HG02798 (cell line): Measurements from ENCODE around the gene SH3BP5L.
"Not testable (repeated sequence)": the region's sequence is repeated elsewhere in the genome, so short reads cannot be mapped to it uniquely, and the experiment has no call there.

Experiments used
- ATAC-seq: cut with Tn5 transposase; IDR thresholded peaks from one replicate; pipeline ENCODE4 v1.9.1; 2021; ENCODE audit warnings: mild to moderate bottlenecking; ENCODE audit not compliant: unreplicated experiment, poor library complexity

Gene SH3BP5L

DNA sequence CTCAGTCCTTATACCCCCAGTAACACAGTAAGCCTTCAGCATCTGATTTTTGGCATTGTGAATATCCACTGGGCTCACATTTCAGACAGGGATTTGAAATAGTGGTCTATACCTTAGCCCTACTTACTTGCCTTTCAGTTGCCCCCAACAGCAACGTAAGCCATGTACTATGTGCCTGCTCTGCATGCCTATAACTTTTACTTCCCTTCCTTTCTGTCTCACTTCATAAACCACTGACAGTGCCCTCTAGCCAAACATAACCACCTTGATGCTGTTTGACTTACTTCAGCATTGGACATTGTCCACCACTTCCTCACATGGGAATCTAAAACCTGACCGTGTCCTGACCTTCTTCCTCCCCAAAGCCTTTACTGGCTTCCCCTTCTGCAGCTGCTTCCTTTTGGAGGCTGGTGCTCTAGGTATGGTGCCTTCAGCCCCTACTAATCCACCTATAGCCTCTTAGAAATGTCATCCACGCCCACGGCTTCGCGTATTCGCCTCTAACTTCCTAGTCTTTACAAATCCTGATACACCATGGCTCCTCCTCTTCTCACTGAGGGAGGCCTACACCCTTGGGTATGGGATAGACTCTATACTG, 8.7 kb upstream of the SH3BP5L start:
- no peak for ATAC-seq

- ATAC-seq, result no peak
Observed at GRCh38 chr1:248831842-248832241, 6.1 kb upstream of the SH3BP5L start.

- ATAC-seq, result not testable (repeated sequence)
Observed at GRCh38 chr1:248830718-248831017, 5.0 kb upstream of the SH3BP5L start.

DNA sequence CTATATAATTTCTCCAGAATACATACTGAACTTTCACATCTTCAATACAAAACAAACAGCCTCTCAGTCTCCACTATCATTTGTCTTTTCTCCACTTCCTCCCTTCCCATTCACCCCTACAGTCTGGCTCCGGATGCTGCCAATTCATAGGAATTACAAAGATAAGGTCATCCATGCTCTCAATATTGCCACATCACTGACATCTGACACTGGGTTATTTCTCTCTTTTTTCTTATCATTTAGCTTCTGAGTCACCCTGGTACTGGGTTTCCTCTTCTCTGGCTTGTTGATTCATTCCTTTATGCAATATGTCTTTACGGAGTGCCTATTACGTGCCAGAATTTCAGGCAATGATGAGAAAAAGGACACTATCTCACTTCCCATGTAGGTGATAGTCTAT, 3.1 kb upstream of the SH3BP5L start:
- ATAC-seq, result no peak

- peak; percentile 0 for ATAC-seq
Observed at GRCh38 chr1:248825573-248825908, 174 bp downstream of the SH3BP5L start.

- ATAC-seq, result no peak
Observed at GRCh38 chr1:248825136-248825535, 579 bp downstream of the SH3BP5L start.

DNA sequence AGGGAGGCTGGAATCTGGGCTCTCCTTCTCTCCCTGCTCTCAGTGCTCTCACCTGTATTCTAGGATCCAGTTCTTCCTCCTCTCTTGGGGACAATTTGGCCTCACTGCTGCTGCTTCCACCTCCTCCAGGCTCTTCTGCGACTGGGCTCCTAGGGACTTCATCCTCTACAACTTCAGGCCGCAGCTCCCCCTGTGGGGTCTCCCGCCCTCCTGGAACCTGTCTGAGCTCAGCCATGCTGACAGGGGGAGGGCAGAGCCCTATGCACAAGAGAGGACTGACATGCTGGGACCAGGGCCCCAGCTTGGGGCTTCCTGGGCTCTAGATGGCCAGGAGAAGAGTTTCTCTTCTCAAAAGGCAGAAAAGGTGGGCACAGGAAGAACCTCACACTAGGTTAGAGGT, 1.0 kb downstream of the SH3BP5L start:
- ATAC-seq, result no peak

- no peak for ATAC-seq
Observed at GRCh38 chr1:248824301-248824700, 1.4 kb downstream of the SH3BP5L start.

DNA sequence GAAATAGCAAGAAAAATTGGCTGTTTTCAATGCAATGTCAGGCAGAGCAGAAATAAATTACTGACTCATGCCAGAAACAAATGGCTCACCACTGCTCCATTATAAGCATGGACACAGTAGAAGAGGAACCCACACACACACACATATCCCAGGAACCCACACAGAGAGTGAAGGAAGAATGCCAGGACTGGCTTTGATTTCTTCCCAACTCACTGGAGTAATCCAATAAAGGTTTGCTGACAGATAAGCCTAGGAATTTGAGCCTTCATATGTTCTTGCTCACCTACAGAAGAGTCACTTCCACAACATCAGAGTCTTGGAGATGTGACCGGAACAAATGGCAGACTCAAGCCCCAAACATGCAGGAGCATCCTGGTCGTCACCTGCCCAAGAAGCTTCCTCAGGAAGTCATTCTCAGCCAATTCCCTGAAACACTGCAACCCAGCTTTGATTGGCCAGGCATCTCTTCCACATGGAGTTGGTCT, 2.2 kb downstream of the SH3BP5L start:
- ATAC-seq, result no peak

GRCh38 chr1:248822148-248823032, 3.3 kb downstream of the SH3BP5L start:
- ATAC-seq, result peak; percentile 18

- no peak for ATAC-seq
Observed at GRCh38 chr1:248821641-248822040, 4.1 kb downstream of the SH3BP5L start.

- no peak for ATAC-seq
Observed at GRCh38 chr1:248821101-248821500, 4.6 kb downstream of the SH3BP5L start.

DNA sequence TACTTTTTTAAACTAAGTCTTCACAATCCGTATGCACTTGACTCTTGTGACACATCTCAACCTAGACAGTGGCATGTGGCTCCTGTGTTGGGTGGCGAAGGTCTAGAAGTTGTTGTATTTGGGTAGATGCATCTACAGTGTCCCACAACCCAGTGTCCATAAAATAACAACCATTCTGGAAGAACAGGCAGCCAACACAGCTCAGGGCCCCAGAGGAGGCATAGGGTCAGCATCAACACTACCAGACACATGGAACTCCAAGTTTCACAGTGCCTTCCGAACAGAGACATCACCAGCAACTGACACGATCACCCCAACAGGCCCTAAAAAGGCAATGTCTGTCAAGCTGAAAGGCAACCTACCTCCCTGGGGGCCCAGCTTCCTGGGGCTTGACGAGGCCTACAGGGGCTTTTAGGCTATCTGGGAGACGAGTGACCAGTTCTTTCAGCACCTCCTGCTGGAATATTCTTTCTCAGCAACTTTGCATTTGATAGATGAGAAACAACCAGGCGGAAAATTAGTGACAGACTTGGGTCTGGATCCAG, 5.6 kb downstream of the SH3BP5L start:
- ATAC-seq, result no peak

DNA sequence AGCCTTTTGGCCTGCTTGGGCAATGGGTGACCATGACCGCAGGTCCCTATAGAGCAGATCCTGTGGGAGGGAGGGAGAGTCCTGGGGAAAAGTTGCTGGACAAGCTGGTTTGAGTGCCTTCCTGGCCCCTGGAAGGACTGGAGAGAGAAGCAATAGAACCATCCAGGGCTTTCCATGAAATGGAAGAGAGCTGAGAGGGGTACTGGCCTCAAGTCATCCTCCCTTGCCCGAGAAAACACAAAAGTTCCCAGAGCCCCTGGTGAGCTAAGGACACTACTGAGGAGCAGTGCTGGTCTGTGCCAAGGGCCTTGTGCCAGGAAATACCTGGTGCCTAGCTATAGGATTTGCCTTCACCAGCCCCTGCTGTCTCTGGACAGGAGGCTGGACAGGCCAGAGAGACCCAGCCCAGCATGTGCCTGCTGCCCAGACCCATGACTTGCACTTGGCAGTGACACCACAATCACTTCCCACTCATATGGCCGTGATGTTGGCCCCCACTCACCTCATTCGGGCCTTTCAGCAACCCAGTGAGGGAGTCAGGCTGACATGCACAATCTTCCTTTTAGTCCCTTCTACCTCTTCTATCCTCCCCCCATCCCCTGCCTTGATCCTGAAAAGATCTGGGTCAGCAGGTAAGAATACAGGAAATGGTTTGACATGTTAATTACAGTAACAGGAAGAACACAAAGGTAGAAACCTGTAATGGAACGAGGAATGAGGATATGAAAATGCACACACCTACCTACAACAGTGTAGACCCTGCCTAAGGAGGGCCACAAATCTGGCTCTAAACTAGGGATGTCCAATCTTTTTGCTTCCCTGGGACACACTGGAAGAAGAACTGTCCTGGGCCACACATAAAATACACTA, 7.0 kb downstream of the SH3BP5L start:
- no peak for ATAC-seq

DNA sequence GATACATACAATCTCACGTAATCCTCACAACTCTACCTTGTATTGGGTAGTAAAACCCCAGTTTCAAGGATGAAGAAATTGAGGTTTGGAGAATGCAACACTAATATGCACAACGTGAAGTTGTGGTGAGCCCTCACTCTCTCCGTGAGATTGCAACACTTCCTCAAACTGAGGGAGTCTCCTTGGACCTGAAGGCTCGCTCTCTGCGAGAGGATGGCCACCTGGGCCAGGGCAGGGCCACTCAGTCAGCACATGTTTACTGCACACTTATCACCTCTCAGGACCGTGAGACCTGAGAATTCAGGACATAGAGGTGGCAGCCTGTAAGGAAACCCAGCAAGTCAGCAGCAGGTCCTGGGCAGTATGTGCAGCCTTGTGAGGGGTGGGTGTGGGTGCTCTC, 8.7 kb downstream of the SH3BP5L start:
- ATAC-seq, result no peak

DNA sequence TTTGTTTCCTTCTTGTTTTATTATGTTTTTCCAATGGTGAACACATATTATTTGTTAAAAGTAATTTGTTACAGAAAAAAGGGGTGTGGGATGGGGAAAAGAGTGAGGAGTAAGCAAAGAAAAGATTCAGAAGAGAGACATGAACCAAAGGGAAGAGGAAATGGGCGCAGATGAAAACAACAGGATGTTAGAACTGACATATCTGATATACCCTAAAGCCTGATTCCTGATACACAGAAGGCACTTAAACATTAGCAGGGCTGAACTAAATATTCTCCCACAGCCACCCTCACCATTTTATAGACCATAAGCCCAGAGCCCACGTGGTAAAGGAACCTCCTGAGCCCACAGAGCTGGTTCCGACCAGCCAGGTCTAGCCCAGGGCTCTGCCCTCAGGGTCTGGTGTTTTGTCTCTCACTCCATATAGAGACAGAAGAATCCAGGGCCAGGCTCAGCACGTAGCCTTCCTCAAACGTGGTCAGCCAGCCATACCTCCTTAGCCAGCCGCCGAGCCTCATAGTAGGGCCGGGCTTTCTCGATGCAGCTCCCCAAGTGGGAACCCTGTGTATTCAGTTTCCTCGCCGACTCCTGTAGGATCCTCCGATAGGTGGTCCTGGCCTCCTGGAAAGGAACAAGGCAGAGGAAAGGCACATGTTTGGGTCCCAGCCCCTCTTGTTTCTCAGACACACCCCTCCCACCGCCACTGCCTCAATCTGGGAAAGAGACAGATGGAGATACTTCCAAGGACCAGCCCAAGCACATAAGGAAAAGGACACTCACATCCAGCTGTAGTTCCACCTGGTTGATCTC, 9.5 kb downstream of the SH3BP5L start:
- no peak for ATAC-seq

DNA sequence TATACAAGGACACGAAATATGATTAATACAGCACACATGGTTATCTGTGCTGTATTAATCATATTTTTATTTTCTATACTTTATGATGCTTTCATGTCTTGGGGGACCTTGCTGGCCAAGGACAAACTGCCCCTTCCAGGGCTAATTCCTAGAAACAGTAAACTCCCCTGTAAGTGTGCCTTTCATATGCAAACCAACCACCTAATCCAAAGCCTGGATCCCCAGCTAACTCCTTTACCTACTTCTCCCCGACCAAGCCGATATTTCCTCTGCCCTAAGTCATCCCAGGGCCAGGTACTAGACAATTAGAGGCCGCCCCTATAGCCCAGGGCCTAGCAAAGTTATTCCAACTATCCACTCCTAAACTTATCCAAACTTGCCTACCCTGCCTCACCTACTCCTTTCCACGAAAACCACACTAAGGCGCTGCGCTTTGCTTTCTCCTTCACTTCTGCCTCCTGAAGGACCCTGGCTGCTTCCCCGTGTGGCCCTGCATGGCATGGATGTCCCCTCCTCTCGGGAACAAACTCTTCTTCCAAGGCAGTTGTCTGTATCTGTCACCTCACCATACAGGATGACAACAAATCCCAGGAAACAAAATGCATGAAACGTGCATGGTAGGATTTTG, 10.2 kb downstream of the SH3BP5L start:
- ATAC-seq, result no peak

DNA sequence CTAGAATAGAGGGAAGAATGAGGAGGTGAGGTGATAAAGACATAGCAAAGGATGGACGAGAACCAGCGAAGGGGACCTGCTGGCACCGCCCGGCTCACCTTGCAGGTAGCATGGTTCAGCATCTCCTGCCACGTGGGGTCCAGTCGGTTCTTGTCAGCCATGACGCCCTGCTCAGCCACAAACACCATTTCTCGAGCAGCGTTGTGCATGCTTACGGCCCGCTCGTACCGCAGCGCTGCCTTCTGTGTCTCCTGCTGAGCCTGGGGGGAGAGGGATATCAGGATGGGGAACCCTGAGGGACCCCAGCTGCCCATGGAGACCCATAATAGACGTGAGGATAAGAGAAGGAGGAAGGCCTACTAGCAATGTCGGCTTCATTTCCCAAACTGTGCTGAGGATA, 11.4 kb downstream of the SH3BP5L start:
- no peak for ATAC-seq

DNA sequence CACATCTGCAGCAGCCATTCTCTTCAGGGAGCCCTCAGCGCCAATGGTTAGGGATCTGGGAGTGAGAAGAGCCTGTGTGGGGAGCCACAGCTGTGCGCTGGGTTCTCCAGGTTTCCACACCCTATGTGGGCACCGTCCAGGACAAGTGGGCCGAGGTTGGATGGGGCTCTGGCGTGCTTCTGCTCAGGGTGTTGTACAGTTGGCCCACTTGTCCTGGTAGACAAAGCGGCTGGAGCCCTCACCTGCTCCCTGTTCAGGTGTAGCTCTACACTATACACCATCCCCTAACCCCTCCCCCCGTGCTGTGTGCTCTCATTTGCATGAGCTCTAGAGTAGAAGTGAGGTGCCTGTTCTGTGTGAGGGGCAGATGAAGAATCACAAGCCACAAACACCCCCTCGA, 12.2 kb downstream of the SH3BP5L start:
- no peak for ATAC-seq
